Measurements from ENCODE around the gene EEF2.
A peak's percentile ranks its signal among the peaks of the same experiment; 100 is the strongest.
"Not testable (repeated sequence)": the region's sequence is repeated elsewhere in the genome, so short reads cannot be mapped to it uniquely, and the experiment has no call there.

Gene EEF2

GRCh38 chr19:3968556-3969434 is 16.5 kb downstream of the EEF2 start:
- peak; percentile 98 for DNase-seq (ENCODE audit: low read depth)

GRCh38 chr19:3967983-3968382 is 17.3 kb downstream of the EEF2 start:
- not testable (repeated sequence) for DNase-seq (ENCODE audit: low read depth)

DNA sequence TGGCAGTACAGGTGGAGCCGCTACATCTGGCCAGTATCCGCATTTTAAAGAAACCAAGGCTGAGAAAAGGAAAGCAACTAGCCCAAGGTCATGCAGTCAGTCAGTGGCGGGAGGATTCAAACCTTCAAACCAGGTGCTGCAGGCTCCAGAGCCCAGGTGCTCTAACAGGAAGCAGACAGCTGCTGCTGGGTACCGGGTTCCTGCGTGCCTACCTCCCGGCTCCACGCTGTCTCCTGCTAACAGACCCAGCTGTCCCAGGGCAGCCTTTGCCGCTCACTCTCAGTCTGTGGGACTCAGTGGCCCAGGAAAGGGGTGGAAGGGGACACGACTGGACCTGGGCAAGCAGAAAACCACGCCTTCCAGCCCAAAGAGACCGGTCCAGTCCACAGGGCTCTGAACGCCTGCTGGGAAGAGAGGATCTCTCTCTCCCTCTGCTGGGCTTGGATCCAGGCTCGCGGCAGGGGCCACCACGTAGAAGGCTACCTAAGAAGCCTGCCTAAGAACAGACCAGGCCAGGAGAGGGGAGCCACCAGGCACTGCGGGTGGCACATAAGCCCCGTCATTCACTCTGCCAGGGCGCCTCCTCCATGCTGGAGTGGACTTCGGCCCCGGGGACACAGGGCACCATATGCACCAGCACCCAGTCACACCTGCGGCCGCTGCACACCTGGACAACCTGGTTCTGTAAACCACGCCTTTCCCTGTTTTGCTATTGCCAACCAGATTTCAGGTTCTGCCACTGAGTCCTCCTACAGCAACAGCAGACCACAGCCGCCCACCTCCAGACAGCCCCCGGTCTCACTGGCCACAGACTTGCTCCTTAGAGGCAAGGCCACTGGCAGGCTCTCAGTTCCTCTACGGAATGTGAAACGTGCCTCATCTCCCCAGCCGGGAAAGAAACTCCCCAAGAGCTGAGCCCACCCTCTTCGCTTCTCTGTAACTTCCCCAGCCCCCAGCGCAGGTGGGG is 18.9 kb downstream of the EEF2 start:
- DNase-seq (ENCODE audit: low read depth), result no peak

DNA sequence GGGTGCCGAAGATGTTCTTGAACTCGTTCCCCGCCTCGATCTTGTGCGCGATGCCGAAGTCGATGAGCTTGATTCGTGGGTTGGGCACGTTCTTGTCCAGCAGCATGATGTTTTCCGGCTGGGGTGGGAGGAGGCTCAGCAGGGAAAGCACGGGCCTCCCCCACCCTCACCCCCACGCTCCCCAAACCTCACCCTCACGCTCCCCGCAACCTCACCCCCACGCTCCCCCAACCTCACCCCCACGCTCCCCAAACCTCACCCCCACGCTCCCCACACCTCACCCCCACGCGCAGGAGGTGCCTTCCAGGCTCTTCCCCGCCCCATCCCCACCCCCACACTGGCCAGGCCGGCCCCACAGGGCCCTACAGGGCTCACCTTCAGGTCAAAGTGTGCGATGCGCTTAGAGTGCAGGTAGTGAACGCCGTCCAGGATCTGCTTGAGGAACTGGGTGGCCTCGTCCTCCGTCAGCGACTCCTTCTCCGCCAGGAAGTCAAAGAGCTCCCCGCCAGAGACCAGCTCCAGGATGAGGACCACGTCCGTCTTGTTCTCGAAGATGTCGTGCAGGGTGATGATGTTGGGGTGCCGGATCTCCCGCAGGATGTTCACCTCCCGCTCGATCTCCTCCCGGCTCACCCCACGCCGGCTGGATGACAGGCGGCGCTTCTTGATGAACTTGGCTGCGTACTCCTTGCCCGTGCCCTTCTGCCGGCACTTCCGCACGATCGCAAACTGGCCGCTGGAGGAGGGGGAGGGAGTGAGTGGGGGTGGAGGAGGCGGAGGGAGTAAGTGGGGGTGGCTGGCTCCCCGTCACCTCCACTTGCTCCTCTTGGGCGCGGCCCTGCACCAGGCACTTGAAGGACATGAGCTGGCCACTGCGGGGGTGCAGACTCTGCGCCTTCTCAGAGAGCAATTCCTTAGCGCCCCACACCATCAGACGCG is 20.7 kb downstream of the EEF2 start:
- DNase-seq (ENCODE audit: low read depth), result no peak

DNA sequence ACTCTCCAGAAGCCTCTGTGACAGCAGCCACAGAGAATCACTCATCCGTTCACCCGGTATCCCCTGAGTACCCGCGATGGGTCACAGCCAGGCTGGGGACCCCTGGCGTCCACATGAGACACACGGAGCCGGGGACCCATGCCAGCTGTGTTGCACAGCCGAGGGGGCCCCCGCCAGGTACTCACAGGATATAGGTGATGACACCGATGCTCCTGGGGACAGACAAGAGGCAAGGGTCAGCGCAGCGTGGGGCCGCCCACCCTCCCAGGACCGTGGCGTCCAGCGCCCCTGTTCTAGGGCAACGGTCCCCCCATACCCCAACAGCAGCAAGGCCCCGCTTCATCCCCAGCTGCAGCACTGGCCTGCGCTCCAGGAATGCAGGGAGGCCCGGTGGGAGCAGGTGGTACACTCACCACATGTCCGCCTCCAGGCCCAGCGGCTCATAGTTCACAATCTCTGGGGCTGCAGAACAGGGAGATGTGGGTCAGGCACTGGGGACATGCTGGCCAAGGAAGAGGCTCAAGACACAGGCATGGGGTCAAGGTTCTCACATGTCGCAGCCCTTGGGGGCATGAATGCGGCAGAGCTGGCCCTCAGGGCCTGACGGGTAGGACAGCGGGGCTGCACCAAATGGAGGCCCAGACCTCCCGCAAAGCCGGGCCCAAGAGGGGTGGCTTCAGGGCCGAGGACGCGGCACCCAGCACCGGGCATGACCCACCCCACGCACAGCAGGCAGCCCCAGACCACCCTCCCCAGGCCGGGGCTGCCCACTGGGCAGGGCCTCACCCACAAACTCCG is 21.6 kb downstream of the EEF2 start:
- DNase-seq (ENCODE audit: low read depth), result no peak

GRCh38 chr19:3961007-3961406 is 24.3 kb downstream of the EEF2 start:
- no peak for DNase-seq (ENCODE audit: low read depth)

- DNase-seq (ENCODE audit: low read depth), result no peak
Measured at GRCh38 chr19:3959766-3960131, 25.5 kb downstream of the EEF2 start.

DNA sequence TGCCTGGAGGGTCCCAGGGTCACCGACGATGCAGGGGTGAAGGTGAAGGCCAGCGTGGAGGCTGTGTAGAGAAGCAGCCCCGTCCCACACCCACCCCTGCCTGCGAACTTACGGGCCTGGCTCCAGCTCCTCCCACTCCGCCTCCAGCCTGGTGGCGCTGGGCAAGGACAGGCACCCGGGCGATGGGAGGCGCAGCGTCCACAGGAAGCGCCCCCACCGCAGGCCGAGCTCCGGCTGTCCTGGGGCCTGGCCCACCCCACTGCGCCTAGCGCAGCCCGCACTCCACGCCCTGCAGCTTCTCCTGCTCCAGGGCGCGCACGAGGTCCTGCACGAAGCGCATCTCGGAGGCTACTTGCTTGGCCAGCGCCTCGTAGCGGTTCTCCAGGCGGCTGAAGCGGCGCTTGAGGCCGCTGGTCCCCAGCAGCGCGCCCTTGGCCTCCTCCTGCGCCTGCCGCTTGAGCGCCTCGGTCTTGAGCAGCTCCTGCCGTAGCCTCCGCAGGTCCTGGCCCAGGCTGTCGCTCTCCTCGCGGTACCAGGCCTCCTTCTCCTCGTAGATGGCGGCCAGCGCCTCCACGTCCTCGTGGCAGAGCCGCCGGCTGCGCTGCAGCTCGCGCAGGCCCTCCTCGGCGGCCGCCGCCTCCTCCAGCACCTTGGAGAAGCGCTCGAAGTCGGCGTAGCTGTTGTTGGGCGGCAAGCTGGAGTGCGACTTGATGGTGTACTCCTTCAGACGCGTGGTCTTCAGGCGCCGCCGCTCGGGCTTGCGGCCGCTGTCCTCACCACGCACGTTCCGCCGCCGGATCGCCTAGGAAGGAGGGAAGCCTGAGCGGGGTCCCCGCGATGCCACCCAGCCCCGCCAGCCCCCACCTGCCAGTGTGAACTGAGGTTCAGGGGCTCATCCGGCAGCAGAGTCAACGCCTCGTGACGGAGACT is 26.2 kb downstream of the EEF2 start:
- no peak for DNase-seq (ENCODE audit: low read depth)

GRCh38 chr19:3955688-3956087 is 29.6 kb downstream of the EEF2 start:
- DNase-seq (ENCODE audit: low read depth), result no peak

DNA sequence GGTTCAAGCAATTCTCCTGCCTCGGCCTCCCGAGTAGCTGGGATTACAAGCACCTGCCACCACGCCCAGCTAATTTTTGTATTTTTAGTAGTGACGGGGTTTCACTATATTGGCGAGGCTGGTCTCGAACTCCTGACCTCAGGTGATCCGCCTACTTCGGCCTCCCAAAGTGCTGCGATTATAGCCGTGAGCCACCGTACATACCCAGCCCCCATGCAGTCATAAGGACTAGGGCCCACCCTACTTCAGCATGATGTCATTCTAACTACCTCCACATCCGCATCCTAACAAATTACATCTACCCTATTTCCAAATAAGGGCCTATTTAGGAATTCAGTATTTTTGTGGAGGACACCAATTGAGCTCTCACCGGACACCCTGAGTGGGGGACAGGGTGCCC is 30.0 kb downstream of the EEF2 start:
- DNase-seq (ENCODE audit: low read depth), result not testable (repeated sequence)

DNA sequence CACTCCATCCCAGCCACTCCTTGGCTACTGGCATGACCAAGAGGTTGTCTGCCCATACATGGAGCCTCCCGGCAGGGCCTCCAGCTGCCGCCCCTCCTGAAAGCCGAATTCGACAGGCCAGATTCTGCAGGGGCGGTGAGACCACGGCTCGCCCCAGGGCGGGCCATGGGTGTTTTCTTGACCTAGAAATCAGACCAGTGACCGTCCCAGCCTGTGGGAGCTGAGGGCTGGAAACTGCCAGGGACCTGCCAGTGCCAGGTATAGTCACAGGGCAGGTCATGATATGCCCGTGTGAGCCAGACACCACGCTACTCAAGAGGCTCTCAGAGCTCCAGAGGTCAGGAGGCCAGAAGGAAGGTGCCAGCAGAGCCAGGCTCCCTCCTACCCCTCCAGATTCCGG is 31.2 kb downstream of the EEF2 start:
- no peak for DNase-seq (ENCODE audit: low read depth)

DNA sequence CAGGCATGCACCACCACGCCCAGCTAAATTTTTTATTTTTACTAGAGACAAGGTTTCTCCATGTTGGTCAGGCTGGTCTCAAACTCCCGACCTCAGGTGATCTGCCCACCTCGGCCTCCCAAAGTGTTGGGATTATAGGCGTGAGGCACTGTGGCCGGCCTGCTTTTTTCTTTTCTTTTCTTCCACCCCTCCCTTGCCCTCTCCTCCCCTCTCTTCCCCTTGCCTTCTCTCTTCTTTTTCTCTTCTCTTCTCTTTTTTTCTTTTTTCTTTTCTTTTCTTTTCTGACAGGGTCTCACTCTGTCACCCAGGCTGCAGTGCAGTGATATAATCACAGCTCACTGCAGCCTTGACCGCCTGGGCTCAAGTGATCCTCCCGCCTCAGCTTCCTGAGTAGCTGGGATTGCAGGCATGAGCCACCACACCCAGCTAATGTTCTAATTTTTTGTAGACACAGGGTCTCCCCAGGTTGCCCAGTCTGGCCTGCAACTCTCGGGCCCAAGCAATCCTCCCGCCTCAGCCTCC is 32.4 kb downstream of the EEF2 start:
- not testable (repeated sequence) for DNase-seq (ENCODE audit: low read depth)

DNA sequence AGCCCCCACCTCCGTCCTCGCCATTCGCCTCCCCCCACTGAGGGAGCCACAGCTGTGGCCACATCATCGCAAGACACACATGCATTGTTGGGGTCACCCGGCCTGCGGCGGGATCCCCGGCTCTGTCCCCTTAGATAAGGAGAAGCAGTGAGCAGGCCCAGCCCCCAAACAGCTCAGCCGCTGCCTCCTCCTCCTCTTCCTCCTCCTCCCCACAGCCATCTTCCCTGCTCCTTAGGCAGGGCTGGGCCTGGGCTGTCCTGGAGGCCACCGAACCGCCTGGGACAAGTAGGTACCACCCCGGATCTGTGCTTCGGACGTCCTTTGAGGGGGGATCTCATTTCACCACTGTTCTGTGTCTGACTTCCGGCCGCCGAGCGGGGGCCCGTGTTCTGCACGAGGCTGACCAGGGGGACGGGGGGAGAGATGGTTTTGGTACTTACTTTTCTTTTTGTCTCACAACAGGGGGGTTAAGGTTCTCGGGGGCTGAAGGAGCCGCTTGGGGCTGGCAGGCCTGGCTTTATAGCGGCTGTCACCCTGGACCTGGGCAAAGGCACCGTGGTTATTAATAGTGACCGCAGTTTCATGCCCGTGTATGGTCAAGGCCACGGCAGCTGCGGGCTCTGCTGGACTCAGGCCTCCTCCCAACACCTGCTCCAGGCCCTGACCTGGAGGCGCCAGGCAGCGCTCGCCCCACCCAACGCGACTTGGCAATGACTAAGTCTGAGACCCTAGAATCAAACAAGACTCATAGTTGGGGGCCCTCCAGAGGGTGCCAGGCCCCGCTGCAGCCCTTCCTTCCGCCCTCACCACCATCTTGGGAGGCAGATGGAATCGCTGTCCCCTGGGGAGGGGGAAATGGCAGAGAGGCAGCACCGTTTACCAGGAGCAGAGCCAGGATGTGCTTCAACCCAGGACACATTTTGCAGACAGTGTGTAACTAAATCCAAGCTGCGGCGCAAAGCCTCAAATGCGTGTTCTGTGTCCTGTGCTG is 34.1 kb downstream of the EEF2 start:
- no peak for DNase-seq (ENCODE audit: low read depth)

DNA sequence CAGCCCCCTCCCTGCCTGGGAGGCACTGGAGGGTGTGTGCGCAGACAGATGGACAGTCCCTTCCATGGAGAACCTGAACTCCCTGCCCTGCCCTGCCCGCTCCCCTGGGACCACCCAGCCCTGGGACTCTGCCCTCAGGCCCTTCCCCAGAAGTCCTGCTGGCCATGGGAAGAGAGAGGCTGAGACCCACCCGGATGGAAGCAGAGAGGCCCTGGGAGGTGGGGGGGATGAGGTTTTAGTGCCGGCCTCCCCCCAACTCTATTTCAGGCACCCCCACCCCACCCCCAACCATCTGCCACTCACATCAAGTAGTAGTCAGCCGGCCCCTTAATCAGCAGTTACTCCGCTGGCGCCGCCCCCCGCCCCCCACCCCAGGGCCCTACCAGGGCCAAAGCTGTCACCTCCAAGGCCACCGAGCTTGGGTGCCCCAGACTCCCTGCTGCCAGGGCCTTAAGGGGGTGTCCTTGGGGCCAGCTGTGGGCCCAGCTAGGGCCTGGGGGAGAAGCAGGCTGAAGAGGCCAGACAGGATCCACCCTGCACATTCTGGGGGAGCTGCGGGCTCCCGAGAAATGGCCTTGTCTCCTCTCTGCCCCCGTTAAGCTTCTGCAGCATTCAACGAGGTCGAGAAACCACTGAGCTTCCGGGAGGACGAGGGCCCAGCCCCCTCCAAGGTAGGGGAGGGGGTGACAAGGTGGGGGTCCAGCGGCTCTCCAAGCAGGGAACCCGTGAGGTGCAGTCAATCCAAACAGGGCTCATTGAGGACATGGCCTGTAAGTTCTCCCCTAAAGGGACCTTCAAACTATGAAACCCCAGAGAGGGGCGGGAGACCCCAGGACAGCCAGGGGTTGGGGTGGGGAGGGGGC is 35.0 kb downstream of the EEF2 start:
- no peak for DNase-seq (ENCODE audit: low read depth)

DNA sequence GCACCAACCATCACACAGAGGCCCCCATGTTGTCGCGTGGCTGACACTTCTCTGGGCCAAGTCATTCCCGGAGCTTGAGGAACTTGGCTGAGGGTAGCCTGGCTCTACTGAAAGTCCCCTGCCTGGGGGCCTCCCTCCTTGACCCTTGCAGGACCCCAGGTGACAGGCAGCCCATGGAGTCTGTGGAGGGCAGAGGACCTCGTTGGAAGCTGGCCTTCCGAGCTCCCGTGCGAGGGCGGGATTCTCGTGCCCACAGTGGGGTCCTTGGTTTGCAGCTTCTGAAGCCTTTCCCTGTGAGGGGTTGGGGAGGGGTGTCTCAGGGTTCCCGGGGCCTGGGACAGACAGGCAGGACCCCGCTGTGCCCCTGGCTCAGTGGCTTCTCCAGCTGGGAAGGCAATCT is 36.0 kb downstream of the EEF2 start:
- no peak for DNase-seq (ENCODE audit: low read depth)

DNA sequence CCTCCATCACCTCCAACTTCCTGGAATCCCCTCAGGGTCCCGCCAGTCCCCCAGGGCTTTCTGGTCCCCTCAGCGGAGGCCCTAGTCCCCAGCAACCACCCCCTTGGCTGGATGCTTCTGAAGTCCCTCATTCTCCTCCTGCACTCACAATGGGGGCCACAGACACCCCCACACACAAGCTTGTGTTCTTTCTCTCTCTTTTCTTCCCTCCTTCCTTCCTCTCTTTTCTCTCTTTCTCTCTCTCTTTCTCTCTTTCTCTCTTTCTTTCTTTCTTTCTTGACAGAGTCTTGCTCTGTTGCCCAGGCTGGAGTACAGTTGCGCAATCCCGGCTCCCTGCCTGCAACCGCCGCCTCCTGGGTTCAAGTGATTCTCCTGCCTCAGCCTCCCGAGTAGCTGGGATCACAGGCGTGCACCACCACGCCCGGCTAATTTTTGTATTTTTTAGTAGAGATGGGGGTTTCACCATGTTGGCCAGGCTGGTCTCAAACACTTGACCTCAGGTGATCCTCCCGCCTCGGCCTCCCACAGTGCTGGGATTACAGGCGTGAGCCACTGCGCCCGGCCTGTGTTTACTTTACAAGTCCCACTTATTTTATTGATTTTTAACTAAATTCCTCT is 37.8 kb downstream of the EEF2 start:
- DNase-seq (ENCODE audit: low read depth), result not testable (repeated sequence)

- DNase-seq (ENCODE audit: low read depth), result no peak
Measured at GRCh38 chr19:3945838-3946237, 39.4 kb downstream of the EEF2 start.

Measured in fibroblast of gingiva (primary cell).